Pons (tissue), 1 donor: Measurements from ENCODE around the gene HEATR5A.
"Not testable (repeated sequence)": the region's sequence is repeated elsewhere in the genome, so short reads cannot be mapped to it uniquely, and the experiment has no call there.

Experiments
- DNase-seq: peaks from one replicate; pipeline ENCODE4 v3.0.0-alpha.2; 2016; ENCODE audit warnings: low spot score

The HEATR5A gene

GRCh38 chr14:31283578-31284252, 136.6 kb downstream of the HEATR5A start:
- no peak for DNase-seq

- no peak for DNase-seq
Observed at GRCh38 chr14:31283153-31283552, 137.2 kb downstream of the HEATR5A start.

GRCh38 chr14:31280871-31281220, 139.5 kb downstream of the HEATR5A start:
- DNase-seq: no peak

GRCh38 chr14:31280132-31280870, 140.0 kb downstream of the HEATR5A start:
- no peak for DNase-seq

- DNase-seq: no peak
Observed at GRCh38 chr14:31278883-31279282, 141.5 kb downstream of the HEATR5A start.

- DNase-seq: no peak
Observed at GRCh38 chr14:31277085-31277484, 143.3 kb downstream of the HEATR5A start.

- DNase-seq: not testable (repeated sequence)
Observed at GRCh38 chr14:31276417-31276816, 143.9 kb downstream of the HEATR5A start.

- no peak for DNase-seq
Observed at GRCh38 chr14:31275731-31276130, 144.6 kb downstream of the HEATR5A start.

GRCh38 chr14:31271648-31272047, 148.7 kb downstream of the HEATR5A start:
- DNase-seq: no peak

- no peak for DNase-seq
Observed at GRCh38 chr14:31270196-31270772, 150.1 kb downstream of the HEATR5A start.

GRCh38 chr14:31269634-31270195, 150.6 kb downstream of the HEATR5A start:
- no peak for DNase-seq

- DNase-seq: no peak
Observed at GRCh38 chr14:31268216-31268615, 152.1 kb downstream of the HEATR5A start.

GRCh38 chr14:31266437-31267331, 153.7 kb downstream of the HEATR5A start:
- no peak for DNase-seq

- no peak for DNase-seq
Observed at GRCh38 chr14:31265701-31266398, 154.5 kb downstream of the HEATR5A start.

- peak; percentile 8 for DNase-seq
Observed at GRCh38 chr14:31263485-31264133, 156.7 kb downstream of the HEATR5A start.

GRCh38 chr14:31261859-31262731, 158.3 kb downstream of the HEATR5A start:
- peak; percentile 9 for DNase-seq

GRCh38 chr14:31261523-31261858, 158.9 kb downstream of the HEATR5A start:
- DNase-seq: no peak

- DNase-seq: not testable (repeated sequence)
Observed at GRCh38 chr14:31259040-31259435, 161.3 kb downstream of the HEATR5A start.

GRCh38 chr14:31258427-31259039, 161.8 kb downstream of the HEATR5A start:
- no peak for DNase-seq
